Measurements from ENCODE around the gene CTNNA3. TPM values are rescaled to one million over a fixed set of nuclear protein-coding genes. Genes with fewer than 3 reads are reported as not detected.

CTNNA3 gene
- total and polyA plus RNA-seq, 2 of the 4 experiments (the other 2 are of a cell fraction) = 0.19 to 0.90 TPM

DNA sequence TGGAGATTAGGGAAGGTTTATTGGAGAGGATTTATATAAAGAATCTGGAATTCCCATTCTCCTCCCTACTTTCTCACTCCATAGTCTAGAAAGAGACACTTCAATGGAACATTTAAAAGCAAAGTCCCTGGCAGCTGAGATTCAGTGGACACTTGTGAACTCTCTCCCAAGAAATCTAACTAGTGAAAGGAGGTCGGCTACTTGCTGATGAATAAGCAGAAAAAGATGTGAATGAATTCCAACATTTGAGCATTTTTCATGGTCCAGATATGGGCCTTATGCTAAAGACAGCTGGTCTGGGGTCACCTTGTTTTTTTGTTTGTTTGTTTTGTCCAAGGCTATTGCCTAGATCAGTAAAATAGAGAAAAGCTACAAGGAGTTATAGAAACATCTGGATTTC lies 911.2 kb downstream of the CTNNA3 start:
- no peak overlapping the region for H3K23ac ChIP-seq (ENCODE audit: low read depth, low read length)
- H2BK20ac ChIP-seq (ENCODE audit: low read depth, low read length) = no peak overlapping the region
- no peak overlapping the region for H3K18ac ChIP-seq (ENCODE audit: low read depth, low read length)
- H4K8ac ChIP-seq (ENCODE audit: low read depth in 2 of 2, low read length in 2 of 2) = no peak overlapping the region
- no peak overlapping the region for H3K4ac ChIP-seq (ENCODE audit: low read depth, low read length)
- ATAC-seq (ENCODE audit: low read depth) (no peak), DNase-seq (peak; percentile 13)
- no peak overlapping the region for H3K56ac ChIP-seq (ENCODE audit: extremely low read depth, insufficient read depth, low read length)
- H2BK120ac ChIP-seq (ENCODE audit: low read depth, low read length) = no peak overlapping the region
- in situ Hi-C loops (cut with MboI; ENCODE audit: low sequenced_read_pairs) = no loop called here
- no peak overlapping the region for H3K4me2 ChIP-seq (ENCODE audit: low read depth, low read length)
- no peaks in the 10 kb centered on the region for H3K9me3 ChIP-seq (ENCODE audit: control insufficient read depth, insufficient read depth, low read length)
- no peak overlapping the region for H2AK5ac ChIP-seq (ENCODE audit: low read depth, low read length)
- H3K27me3 ChIP-seq (ENCODE audit: control insufficient read depth, insufficient read depth, low read length) = no peaks in the 10 kb centered on the region
- intact Hi-C loops (cut with micrococcal nuclease) = loop anchor here (5.0 kb wide), 1 partner anchor 53 kb away; no protein-coding TSS in a partner anchor
- H2BK5ac ChIP-seq (ENCODE audit: low read depth, low read length, poor library complexity, severe bottlenecking) = no peak overlapping the region
- H2BK15ac ChIP-seq (ENCODE audit: low read depth, low read length) = no peak overlapping the region
- POLR2A ChIA-PET (ENCODE audit: unreplicated experiment) = no interaction called here
- no peaks in the 10 kb centered on the region for H3K79me1 ChIP-seq (ENCODE audit: low read depth in 1 of 2, low read length in 2 of 2)
- CTCF ChIA-PET = no interaction called here
- no peaks in the 10 kb centered on the region for H3K36me3 ChIP-seq (ENCODE audit: control insufficient read depth, insufficient read depth, low read length)
- no peak overlapping the region for H3K14ac ChIP-seq (replicated peaks; ENCODE audit: low read depth, low read length)
- no peak overlapping the region for H4K91ac ChIP-seq (ENCODE audit: insufficient read depth, low read depth, low read length)
- H4K5ac ChIP-seq (ENCODE audit: low read depth, low read length) = no peak overlapping the region
- H2AFZ ChIP-seq (replicated peaks; ENCODE audit: low read length, poor library complexity) = no peak overlapping the region
- no peaks in the 10 kb centered on the region for H4K20me1 ChIP-seq (ENCODE audit: insufficient read depth, low read length)
- no peak overlapping the region for H3K4me3 ChIP-seq (ENCODE audit: insufficient read depth, low read depth, low read length)
- no peaks in the 10 kb centered on the region for H3K4me1 ChIP-seq (ENCODE audit: control insufficient read depth, insufficient read depth, low read length)
- dilution Hi-C loops (cut with HindIII; ENCODE audit: low sequenced_read_pairs, unreplicated experiment) = no loop called here
- TF ChIP-seq BHLHE40 (IDR thresholded peaks at IDR 0.05; ENCODE audit: low read depth, low read length) (no peak), RAD21 (IDR thresholded peaks at IDR 0.05; ENCODE audit: low read length) (no peak), SMC3 (IDR thresholded peaks at IDR 0.05; ENCODE audit: low read depth, low read length) (no peak), MAFK (IDR thresholded peaks at IDR 0.05; ENCODE audit: low read depth, low read length) (no peak)
- TF ChIP-seq, protein P1, sequence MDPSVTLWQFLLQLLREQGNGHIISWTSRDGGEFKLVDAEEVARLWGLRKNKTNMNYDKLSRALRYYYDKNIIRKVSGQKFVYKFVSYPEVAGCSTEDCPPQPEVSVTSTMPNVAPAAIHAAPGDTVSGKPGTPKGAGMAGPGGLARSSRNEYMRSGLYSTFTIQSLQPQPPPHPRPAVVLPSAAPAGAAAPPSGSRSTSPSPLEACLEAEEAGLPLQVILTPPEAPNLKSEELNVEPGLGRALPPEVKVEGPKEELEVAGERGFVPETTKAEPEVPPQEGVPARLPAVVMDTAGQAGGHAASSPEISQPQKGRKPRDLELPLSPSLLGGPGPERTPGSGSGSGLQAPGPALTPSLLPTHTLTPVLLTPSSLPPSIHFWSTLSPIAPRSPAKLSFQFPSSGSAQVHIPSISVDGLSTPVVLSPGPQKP (IDR thresholded peaks at IDR 0.05; ENCODE audit: borderline replicate concordance, low read depth, low read length) = no peak
- TF ChIP-seq, protein P2, sequence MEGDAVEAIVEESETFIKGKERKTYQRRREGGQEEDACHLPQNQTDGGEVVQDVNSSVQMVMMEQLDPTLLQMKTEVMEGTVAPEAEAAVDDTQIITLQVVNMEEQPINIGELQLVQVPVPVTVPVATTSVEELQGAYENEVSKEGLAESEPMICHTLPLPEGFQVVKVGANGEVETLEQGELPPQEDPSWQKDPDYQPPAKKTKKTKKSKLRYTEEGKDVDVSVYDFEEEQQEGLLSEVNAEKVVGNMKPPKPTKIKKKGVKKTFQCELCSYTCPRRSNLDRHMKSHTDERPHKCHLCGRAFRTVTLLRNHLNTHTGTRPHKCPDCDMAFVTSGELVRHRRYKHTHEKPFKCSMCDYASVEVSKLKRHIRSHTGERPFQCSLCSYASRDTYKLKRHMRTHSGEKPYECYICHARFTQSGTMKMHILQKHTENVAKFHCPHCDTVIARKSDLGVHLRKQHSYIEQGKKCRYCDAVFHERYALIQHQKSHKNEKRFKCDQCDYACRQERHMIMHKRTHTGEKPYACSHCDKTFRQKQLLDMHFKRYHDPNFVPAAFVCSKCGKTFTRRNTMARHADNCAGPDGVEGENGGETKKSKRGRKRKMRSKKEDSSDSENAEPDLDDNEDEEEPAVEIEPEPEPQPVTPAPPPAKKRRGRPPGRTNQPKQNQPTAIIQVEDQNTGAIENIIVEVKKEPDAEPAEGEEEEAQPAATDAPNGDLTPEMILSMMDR (conservative IDR thresholded peaks at IDR 0.05; ENCODE audit: low read depth, low read length) = no peak
- no peaks in the 10 kb centered on the region for H3K9me1 ChIP-seq (ENCODE audit: insufficient read depth, low read length)
- BruUV-seq (replicated peaks) = no TSS peak
- no peak overlapping the region for H3K27ac ChIP-seq (ENCODE audit: insufficient read depth, low read length)
- H2AK9ac ChIP-seq (replicated peaks; ENCODE audit: low read depth, low read length, poor library complexity) = no peak overlapping the region
- no peak overlapping the region for H3K9ac ChIP-seq (ENCODE audit: low read depth, low read length)
- WGBS, 2 experiments (ENCODE audit: extremely low coverage in 2 of 2, insufficient read length in 1 of 2) = no CpG with 5 or more reads among the region's 1 CpG
